Sigmoid colon (tissue), 4 donors: Measurements from ENCODE around the gene UNC119B.

Experiments used
- CTCF ChIP-seq, 4 experiments: fragments of 450-650 bp in 3 of 4; fragments of 200-600 bp in 1 of 4; IDR thresholded peaks; one replicate each; pipeline ENCODE4 v1.5.1; 2016 to 2019; ENCODE audit warnings: antibody characterized with exemption in 4 of 4, mild to moderate bottlenecking in 3 of 4, moderate library complexity in 2 of 4
- EP300 ChIP-seq, 4 donors: sonication (generic); formaldehyde crosslinking; IDR thresholded peaks; one replicate each; pipeline ENCODE4 v1.6.1; 2017; ENCODE audit warnings: antibody characterized with exemption in 4 of 4
- POLR2A ChIP-seq, 2 donors: fragments of 450-650 bp; IDR thresholded peaks; one replicate each; pipeline ENCODE4 v1.6.1; 2016; ENCODE audit warnings: antibody characterized with exemption in 2 of 2, mild to moderate bottlenecking in 2 of 2, moderate library complexity in 2 of 2
- POLR2AphosphoS5 ChIP-seq, 4 donors: sonication (generic); formaldehyde crosslinking; IDR thresholded peaks; one replicate each; pipeline ENCODE4 v1.6.1; 2017; ENCODE audit warnings: antibody characterized with exemption in 4 of 4

- TF ChIP-seq CTCF (IDR thresholded peaks at IDR 0.05) (no peak), POLR2A (IDR thresholded peaks at IDR 0.05) (no peak), EP300 (IDR thresholded peaks at IDR 0.05) (no peak), POLR2AphosphoS5 (IDR thresholded peaks at IDR 0.05) (no peak)
Measured at GRCh38 chr12:120738252-120739030, 28.2 kb downstream of the UNC119B start.
